NT2/D1 (cell line): ENCODE measurements around the gene USE1.
A peak's percentile ranks its signal among the peaks of the same experiment; 100 is the strongest.

ENCODE experiments used
- DNase-seq: peaks from one replicate; pipeline ENCODE4 v3.0.0-alpha.2; 2011; ENCODE audit warnings: low read depth, low spot score
- H3K27me3 ChIP-seq: 2 replicates; pipeline ENCODE4 v1.6.0; 2011; ENCODE audit warnings: mild to moderate bottlenecking; ENCODE audit not compliant: insufficient read length, insufficient read depth
- H3K36me3 ChIP-seq: 2 replicates; pipeline ENCODE4 v1.6.1; 2011; ENCODE audit warnings: mild to moderate bottlenecking, low read length, mixed read lengths; ENCODE audit not compliant: insufficient read depth, insufficient read length
- H3K4me1 ChIP-seq: 2 replicates; pipeline ENCODE4 v1.5.1; 2011; ENCODE audit not compliant: insufficient read depth, insufficient read length
- H3K4me3 ChIP-seq: 2 replicates; pipeline ENCODE4 v1.5.1; 2011; ENCODE audit warnings: low read depth; ENCODE audit not compliant: insufficient read length
- H3K9ac ChIP-seq: 2 replicates; pipeline ENCODE4 v1.6.0; 2011; ENCODE audit warnings: low read depth; ENCODE audit not compliant: insufficient read length
- H3K9me3 ChIP-seq: 2 replicates; pipeline ENCODE4 v1.5.1; 2011; ENCODE audit warnings: mild to moderate bottlenecking, low read length; ENCODE audit not compliant: insufficient read depth
- SUZ12 ChIP-seq: IDR thresholded peaks from 2 replicates; pipeline ENCODE4 v1.6.1; 2011; ENCODE audit not compliant: insufficient read length, insufficient read depth; ENCODE audit errors: extremely low read depth
- YY1 ChIP-seq: IDR thresholded peaks from 2 replicates; pipeline ENCODE4 v1.6.1; 2011; ENCODE audit not compliant: insufficient read length, insufficient read depth
- ZNF274 ChIP-seq: IDR thresholded peaks from 2 replicates; pipeline ENCODE4 v1.6.1; 2011; ENCODE audit warnings: mild to moderate bottlenecking, low read depth, low read length

Gene USE1

GRCh38 chr19:17216058-17216670, 1.0 kb downstream of the USE1 start:
- DNase-seq, result no peak
- H3K27me3 ChIP-seq, result no peaks in the 10 kb centered on the region
- peak overlapping the region; percentile 58 for H3K4me3 ChIP-seq
- peaks cover 61% of the 10 kb centered on the region for H3K36me3 ChIP-seq
- TF ChIP-seq YY1 (no peak), SUZ12 (no peak), ZNF274 (no peak)
- no peaks in the 10 kb centered on the region for H3K9me3 ChIP-seq
- peak overlapping the region; percentile 15 for H3K9ac ChIP-seq
- peaks cover 11% of the 10 kb centered on the region for H3K4me1 ChIP-seq

GRCh38 chr19:17219286-17219685, 4.1 kb downstream of the USE1 start:
- TF ChIP-seq YY1 (no peak), SUZ12 (no peak)
- Histone ChIP-seq H3K27me3 (no peaks in the 10 kb centered on the region), H3K9me3 (no peaks in the 10 kb centered on the region), H3K4me3 (no peak overlapping the region), H3K4me1 (peaks cover 11% of the 10 kb centered on the region), H3K36me3 (peaks cover 35% of the 10 kb centered on the region), H3K9ac (no peak overlapping the region)
- DNase-seq, result no peak

- Histone ChIP-seq H3K4me3 (no peak overlapping the region), H3K36me3 (peaks cover 35% of the 10 kb centered on the region), H3K9ac (peak overlapping the region; percentile 63), H3K9me3 (no peaks in the 10 kb centered on the region), H3K4me1 (peaks cover 11% of the 10 kb centered on the region), H3K27me3 (peaks cover 2% of the 10 kb centered on the region)
- no peak for TF ChIP-seq YY1
- TF ChIP-seq SUZ12, result no peak
- TF ChIP-seq ZNF274, result no peak
- DNase-seq, result no peak
Measured at GRCh38 chr19:17220207-17220758, 5.1 kb downstream of the USE1 start.

- H3K27me3 ChIP-seq, result peaks cover 2% of the 10 kb centered on the region
- H3K4me3 ChIP-seq, result no peak overlapping the region
- no peaks in the 10 kb centered on the region for H3K9me3 ChIP-seq
- peaks cover 15% of the 10 kb centered on the region for H3K4me1 ChIP-seq
- TF ChIP-seq SUZ12, result no peak
- no peak for TF ChIP-seq ZNF274
- TF ChIP-seq YY1, result no peak
- no peak for DNase-seq
- peaks cover 16% of the 10 kb centered on the region for H3K36me3 ChIP-seq
- H3K9ac ChIP-seq, result no peak overlapping the region
Measured at GRCh38 chr19:17225053-17225452, 9.9 kb downstream of the USE1 start.

GRCh38 chr19:17226002-17226933, 11.1 kb downstream of the USE1 start, which contains the start of gene OCEL1:
TSS of gene OCEL1 (plus strand) at chr19:17226226. CDS start at chr19:17226248, 22 bp downstream.
- Histone ChIP-seq H3K4me1 (peaks cover 10% of the 10 kb centered on the region), H3K4me3 (peak within 1 kb of the TSS; percentile 79), H3K36me3 (peaks cover 22% of the 10 kb centered on the region), H3K9ac (peak within 1 kb of the TSS; percentile 87), H3K27me3 (peaks cover 2% of the 10 kb centered on the region), H3K9me3 (no peaks in the 10 kb centered on the region)
- TF ChIP-seq YY1 (no peak), ZNF274 (no peak), SUZ12 (no peak)
- DNase-seq, result peak; percentile 97

- Histone ChIP-seq H3K4me3 (no peak overlapping the region), H3K27me3 (peaks cover 2% of the 10 kb centered on the region), H3K9ac (peak overlapping the region; percentile 74), H3K4me1 (peaks cover 10% of the 10 kb centered on the region), H3K36me3 (peaks cover 37% of the 10 kb centered on the region), H3K9me3 (no peaks in the 10 kb centered on the region)
- no peak for DNase-seq
- TF ChIP-seq SUZ12 (no peak), YY1 (no peak), ZNF274 (no peak)
Measured at GRCh38 chr19:17227798-17228367, 12.7 kb downstream of the USE1 start.

- Histone ChIP-seq H3K9ac (no peak overlapping the region), H3K27me3 (peaks cover 2% of the 10 kb centered on the region), H3K9me3 (no peaks in the 10 kb centered on the region), H3K4me1 (peaks cover 10% of the 10 kb centered on the region), H3K4me3 (no peak overlapping the region), H3K36me3 (peaks cover 50% of the 10 kb centered on the region)
- DNase-seq, result no peak
- TF ChIP-seq SUZ12, result no peak
- TF ChIP-seq ZNF274, result no peak
- TF ChIP-seq YY1, result no peak
Measured at GRCh38 chr19:17229890-17230289, 14.7 kb downstream of the USE1 start.
